ENCODE data around the gene LSAMP. TPM values are rescaled to one million over a fixed set of nuclear protein-coding genes. Genes with fewer than 3 reads are reported as not detected.
"Not testable (repeated sequence)": the region's sequence is repeated elsewhere in the genome, so short reads cannot be mapped to it uniquely, and the experiment has no call there.

The LSAMP gene
- total and polyA plus RNA-seq, 2 donors (not counting 1 experiment from before 2014, with no cell fraction given): not detected

- no peak overlapping the region for H3K4me3 Mint-ChIP-seq
- no peak overlapping the region for H2AFZ ChIP-seq (ENCODE audit: insufficient read depth, low read depth, low read length, poor library complexity, severe bottlenecking)
- H3K27ac ChIP-seq (ENCODE audit: low read length in 2 of 2): no peak overlapping the region
- intact Hi-C loops (cut with micrococcal nuclease): no loop called here
- CTCF ChIA-PET: no interaction called here
- TF ChIP-seq EZH2 (IDR thresholded peaks at IDR 0.05; ENCODE audit: borderline replicate concordance, insufficient read depth, low read depth, low read length, poor library complexity, severe bottlenecking): no peak
- no peak for TF ChIP-seq CTCF (IDR thresholded peaks at IDR 0.05)
- H3K4me3 ChIP-seq (ENCODE audit: control extremely low read depth in 1 of 5, extremely low read depth in 1 of 5, insufficient read depth in 1 of 5, low read depth in 2 of 5, low read length in 4 of 5): no peak overlapping the region
- H3K79me2 ChIP-seq (ENCODE audit: control insufficient read depth, insufficient read depth, low read length): no peaks in the 10 kb centered on the region
- H3K4me1 Mint-ChIP-seq: no peaks in the 10 kb centered on the region
- DNase-seq (no peak), ATAC-seq (ENCODE audit: low read depth) (no peak)
- H3K4me1 ChIP-seq (ENCODE audit: control insufficient read depth in 2 of 2, insufficient read depth in 2 of 2, low read length in 2 of 2): no peaks in the 10 kb centered on the region
- no peaks in the 10 kb centered on the region for H3K27me3 Mint-ChIP-seq
- no peak overlapping the region for H3K9ac ChIP-seq (ENCODE audit: low read length)
- no peaks in the 10 kb centered on the region for H3K36me3 ChIP-seq (replicated peaks in 1 of 2; ENCODE audit: control extremely low read depth in 1 of 2, control insufficient read depth in 1 of 2, extremely low read depth in 1 of 2, insufficient read depth in 2 of 2, low read length in 1 of 2)
- no peak overlapping the region for H3K4me2 ChIP-seq (replicated peaks; ENCODE audit: low read depth, low read length, poor library complexity, severe bottlenecking)
- POLR2A ChIA-PET: no interaction called here
- no peak overlapping the region for H3K27ac Mint-ChIP-seq
- no peaks in the 10 kb centered on the region for H3K9me3 ChIP-seq (ENCODE audit: control extremely low read depth in 1 of 3, control insufficient read depth in 2 of 3, insufficient read depth in 1 of 3, low read length in 2 of 3)
- no CpG with 5 or more reads among the region's 1 CpG for WGBS (ENCODE audit: insufficient coverage)
- peaks cover 2% of the 10 kb centered on the region for H3K9me3 Mint-ChIP-seq (ENCODE audit: insufficient read depth)
- H4K20me1 ChIP-seq (ENCODE audit: control insufficient read depth, insufficient read depth, low read length, poor library complexity, severe bottlenecking): no peaks in the 10 kb centered on the region
- H3K27me3 ChIP-seq (replicated peaks in 1 of 4; ENCODE audit: control extremely low read depth in 1 of 4, control insufficient read depth in 3 of 4, insufficient read depth in 4 of 4, low read length in 3 of 4): no peaks in the 10 kb centered on the region
Observed at GRCh38 chr3:116077059-116077458, 368.2 kb downstream of the LSAMP start.

- H3K36me3 ChIP-seq (replicated peaks in 1 of 2; ENCODE audit: control extremely low read depth in 1 of 2, control insufficient read depth in 1 of 2, extremely low read depth in 1 of 2, insufficient read depth in 2 of 2, low read length in 1 of 2); POLR2A ChIA-PET; ATAC-seq (ENCODE audit: low read depth); H3K9me3 ChIP-seq (ENCODE audit: control extremely low read depth in 1 of 3, control insufficient read depth in 2 of 3, insufficient read depth in 1 of 3, low read length in 2 of 3); H3K4me3 ChIP-seq (ENCODE audit: control extremely low read depth in 1 of 5, extremely low read depth in 1 of 5, insufficient read depth in 1 of 5, low read depth in 2 of 5, low read length in 4 of 5); H3K4me1 Mint-ChIP-seq; CTCF ChIA-PET; H3K27me3 Mint-ChIP-seq; H3K4me3 Mint-ChIP-seq; DNase-seq; H2AFZ ChIP-seq (ENCODE audit: insufficient read depth, low read depth, low read length, poor library complexity, severe bottlenecking); H3K9me3 Mint-ChIP-seq (ENCODE audit: insufficient read depth); H3K27ac Mint-ChIP-seq; H3K9ac ChIP-seq (ENCODE audit: low read length); H3K27me3 ChIP-seq (replicated peaks in 1 of 4; ENCODE audit: control extremely low read depth in 1 of 4, control insufficient read depth in 3 of 4, insufficient read depth in 4 of 4, low read length in 3 of 4); H3K79me2 ChIP-seq (ENCODE audit: control insufficient read depth, insufficient read depth, low read length); H4K20me1 ChIP-seq (ENCODE audit: control insufficient read depth, insufficient read depth, low read length, poor library complexity, severe bottlenecking); intact Hi-C loops (cut with micrococcal nuclease); H3K4me1 ChIP-seq (ENCODE audit: control insufficient read depth in 2 of 2, insufficient read depth in 2 of 2, low read length in 2 of 2); H3K27ac ChIP-seq (ENCODE audit: low read length in 2 of 2); H3K4me2 ChIP-seq (replicated peaks; ENCODE audit: low read depth, low read length, poor library complexity, severe bottlenecking): not testable (repeated sequence)
- WGBS (ENCODE audit: insufficient coverage): no CpG with 5 or more reads among the region's 8 CpGs
Observed at GRCh38 chr3:116070516-116071278, 374.6 kb downstream of the LSAMP start.
